ENCODE results near the gene SLC12A5.

GRCh38 chr20:46101957-46102356 lies 72.9 kb downstream of the SLC12A5 start:
- no peak for TF ChIP-seq CTCF (IDR thresholded peaks at IDR 0.05)
- no peak for TF ChIP-seq POLR2A (IDR thresholded peaks at IDR 0.05; ENCODE audit: low read depth)
- no peak for TF ChIP-seq EP300 (IDR thresholded peaks at IDR 0.05)

Measured in esophagus muscularis mucosa (tissue), 4 donors.